ENCODE results near the gene NXPH2.

The NXPH2 gene

DNA sequence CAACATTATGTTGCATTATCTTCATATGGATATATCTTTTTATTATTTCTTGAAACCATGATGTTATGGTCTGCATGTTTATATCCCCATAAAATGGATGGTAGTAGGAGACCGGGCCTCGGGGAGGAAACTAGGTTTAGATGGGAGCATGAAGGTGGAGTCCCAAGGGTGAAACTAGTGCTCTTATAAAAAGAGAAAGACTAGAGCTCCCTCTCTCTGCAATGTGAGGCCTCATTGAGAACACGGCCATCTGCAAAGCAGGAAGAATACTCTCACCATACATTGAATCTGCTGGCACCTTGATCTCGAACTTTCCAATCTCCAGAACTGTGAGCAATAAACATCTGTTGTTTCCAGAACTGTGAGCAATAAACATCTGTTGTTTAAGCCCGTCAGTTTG is 64.0 kb downstream of the NXPH2 start:
- TF ChIP-seq, protein P1, sequence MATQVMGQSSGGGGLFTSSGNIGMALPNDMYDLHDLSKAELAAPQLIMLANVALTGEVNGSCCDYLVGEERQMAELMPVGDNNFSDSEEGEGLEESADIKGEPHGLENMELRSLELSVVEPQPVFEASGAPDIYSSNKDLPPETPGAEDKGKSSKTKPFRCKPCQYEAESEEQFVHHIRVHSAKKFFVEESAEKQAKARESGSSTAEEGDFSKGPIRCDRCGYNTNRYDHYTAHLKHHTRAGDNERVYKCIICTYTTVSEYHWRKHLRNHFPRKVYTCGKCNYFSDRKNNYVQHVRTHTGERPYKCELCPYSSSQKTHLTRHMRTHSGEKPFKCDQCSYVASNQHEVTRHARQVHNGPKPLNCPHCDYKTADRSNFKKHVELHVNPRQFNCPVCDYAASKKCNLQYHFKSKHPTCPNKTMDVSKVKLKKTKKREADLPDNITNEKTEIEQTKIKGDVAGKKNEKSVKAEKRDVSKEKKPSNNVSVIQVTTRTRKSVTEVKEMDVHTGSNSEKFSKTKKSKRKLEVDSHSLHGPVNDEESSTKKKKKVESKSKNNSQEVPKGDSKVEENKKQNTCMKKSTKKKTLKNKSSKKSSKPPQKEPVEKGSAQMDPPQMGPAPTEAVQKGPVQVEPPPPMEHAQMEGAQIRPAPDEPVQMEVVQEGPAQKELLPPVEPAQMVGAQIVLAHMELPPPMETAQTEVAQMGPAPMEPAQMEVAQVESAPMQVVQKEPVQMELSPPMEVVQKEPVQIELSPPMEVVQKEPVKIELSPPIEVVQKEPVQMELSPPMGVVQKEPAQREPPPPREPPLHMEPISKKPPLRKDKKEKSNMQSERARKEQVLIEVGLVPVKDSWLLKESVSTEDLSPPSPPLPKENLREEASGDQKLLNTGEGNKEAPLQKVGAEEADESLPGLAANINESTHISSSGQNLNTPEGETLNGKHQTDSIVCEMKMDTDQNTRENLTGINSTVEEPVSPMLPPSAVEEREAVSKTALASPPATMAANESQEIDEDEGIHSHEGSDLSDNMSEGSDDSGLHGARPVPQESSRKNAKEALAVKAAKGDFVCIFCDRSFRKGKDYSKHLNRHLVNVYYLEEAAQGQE (IDR thresholded peaks at IDR 0.05; ENCODE audit: insufficient read depth in 1 of 2, low read depth in 2 of 2, low read length in 2 of 2): no peak
- no peak for TF ChIP-seq TAF1 (IDR thresholded peaks at IDR 0.05; ENCODE audit: borderline replicate concordance, insufficient read depth, low read length)
- no peak for TF ChIP-seq FOXP2 (optimal IDR thresholded peaks at IDR 0.05; ENCODE audit: borderline replicate concordance, extremely low read depth, extremely low read length, insufficient read depth)
- TF ChIP-seq SIN3A (IDR thresholded peaks at IDR 0.05; ENCODE audit: borderline replicate concordance, insufficient read depth, low read length): no peak
- TF ChIP-seq POLR2AphosphoS5 (IDR thresholded peaks at IDR 0.05; ENCODE audit: low read depth, low read length): no peak

GRCh38 chr2:138713504-138713903 is 66.7 kb downstream of the NXPH2 start:
- TF ChIP-seq FOXP2 (optimal IDR thresholded peaks at IDR 0.05; ENCODE audit: borderline replicate concordance, extremely low read depth, extremely low read length, insufficient read depth) (no peak), TAF1 (IDR thresholded peaks at IDR 0.05; ENCODE audit: borderline replicate concordance, insufficient read depth, low read length) (no peak), SIN3A (IDR thresholded peaks at IDR 0.05; ENCODE audit: borderline replicate concordance, insufficient read depth, low read length) (no peak), POLR2AphosphoS5 (IDR thresholded peaks at IDR 0.05; ENCODE audit: low read depth, low read length) (no peak)
- TF ChIP-seq, protein P1 (IDR thresholded peaks at IDR 0.05; ENCODE audit: insufficient read depth in 1 of 2, low read depth in 2 of 2, low read length in 2 of 2): no peak

DNA sequence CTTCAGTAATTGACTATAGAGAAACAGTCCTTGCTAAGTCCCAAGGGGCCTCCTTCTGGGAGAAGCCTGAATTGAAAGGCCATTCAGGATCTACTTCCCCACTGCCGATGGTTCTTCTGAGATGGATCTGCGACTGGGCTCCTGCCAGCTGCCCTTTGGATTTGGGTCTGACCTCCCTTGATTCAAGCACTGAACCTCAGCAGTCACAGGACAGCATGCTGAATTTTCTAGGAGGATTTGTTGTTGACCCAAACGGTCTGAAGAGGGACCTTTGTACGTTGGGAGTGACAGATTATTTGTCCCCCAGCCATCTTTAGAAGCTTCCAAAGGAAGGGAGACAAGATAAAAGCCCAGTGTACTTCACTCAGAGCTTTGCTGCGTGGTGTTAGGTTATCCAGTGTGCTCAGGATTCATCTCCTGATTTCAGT is 67.1 kb downstream of the NXPH2 start:
- TF ChIP-seq, protein P1 (IDR thresholded peaks at IDR 0.05; ENCODE audit: insufficient read depth in 1 of 2, low read depth in 2 of 2, low read length in 2 of 2): no peak
- TF ChIP-seq TAF1 (IDR thresholded peaks at IDR 0.05; ENCODE audit: borderline replicate concordance, insufficient read depth, low read length): no peak
- no peak for TF ChIP-seq POLR2AphosphoS5 (IDR thresholded peaks at IDR 0.05; ENCODE audit: low read depth, low read length)
- TF ChIP-seq FOXP2 (optimal IDR thresholded peaks at IDR 0.05; ENCODE audit: borderline replicate concordance, extremely low read depth, extremely low read length, insufficient read depth): no peak
- TF ChIP-seq SIN3A (IDR thresholded peaks at IDR 0.05; ENCODE audit: borderline replicate concordance, insufficient read depth, low read length): no peak

- TF ChIP-seq, protein P1 (IDR thresholded peaks at IDR 0.05; ENCODE audit: insufficient read depth in 1 of 2, low read depth in 2 of 2, low read length in 2 of 2): no peak
- TF ChIP-seq POLR2AphosphoS5 (IDR thresholded peaks at IDR 0.05; ENCODE audit: low read depth, low read length) (no peak), FOXP2 (optimal IDR thresholded peaks at IDR 0.05; ENCODE audit: borderline replicate concordance, extremely low read depth, extremely low read length, insufficient read depth) (no peak), SIN3A (IDR thresholded peaks at IDR 0.05; ENCODE audit: borderline replicate concordance, insufficient read depth, low read length) (no peak), TAF1 (IDR thresholded peaks at IDR 0.05; ENCODE audit: borderline replicate concordance, insufficient read depth, low read length) (no peak)
These were observed 67.8 kb downstream of the NXPH2 start for GRCh38 chr2:138712212-138712979.

All from PFSK-1 (cell line).